SW480 (cell line): ENCODE measurements around the gene ST8SIA1.

ENCODE experiments used
- DNase-seq: peaks from one replicate; pipeline ENCODE4 v3.0.0-alpha.2; 2016; ENCODE audit warnings: low spot score

ST8SIA1 gene

DNA sequence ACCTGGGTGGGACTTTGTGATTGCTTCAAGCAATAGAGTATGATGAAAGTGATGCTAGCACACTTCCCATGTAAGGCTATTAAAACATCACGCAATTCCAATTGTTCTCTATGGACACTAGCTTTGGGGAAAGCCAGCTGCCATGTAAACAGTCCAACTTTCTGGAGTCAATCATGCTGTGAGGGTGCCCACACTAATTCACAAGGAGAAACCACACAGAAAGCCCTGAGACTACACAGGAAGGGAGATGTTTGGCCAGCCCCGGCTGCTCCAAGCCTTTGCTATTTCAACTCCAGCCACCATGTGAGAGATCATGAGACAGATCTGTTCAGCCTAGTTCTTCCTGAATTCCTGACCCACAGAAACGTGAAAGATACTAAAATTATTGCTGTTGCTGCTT, 96.3 kb downstream of the ST8SIA1 start:
- DNase-seq = no peak

DNA sequence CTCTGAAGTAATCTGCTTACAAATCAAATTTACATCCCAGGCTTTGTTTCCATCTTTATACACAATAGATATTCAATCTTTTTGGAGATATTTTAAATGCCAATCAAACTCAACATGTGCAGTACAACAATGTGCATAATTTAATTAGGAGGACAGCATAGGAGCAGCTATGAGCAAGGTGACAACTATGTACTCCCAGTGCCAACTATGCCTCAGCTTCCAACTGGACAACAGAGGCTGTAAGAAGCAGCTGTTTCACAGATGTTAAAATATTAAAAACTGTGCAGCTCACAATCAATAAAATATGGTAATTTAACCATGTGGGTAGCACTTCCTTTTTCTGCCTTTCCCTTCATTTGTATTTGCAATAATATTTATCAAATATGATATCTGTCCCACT, 99.9 kb downstream of the ST8SIA1 start:
- no peak for DNase-seq

DNA sequence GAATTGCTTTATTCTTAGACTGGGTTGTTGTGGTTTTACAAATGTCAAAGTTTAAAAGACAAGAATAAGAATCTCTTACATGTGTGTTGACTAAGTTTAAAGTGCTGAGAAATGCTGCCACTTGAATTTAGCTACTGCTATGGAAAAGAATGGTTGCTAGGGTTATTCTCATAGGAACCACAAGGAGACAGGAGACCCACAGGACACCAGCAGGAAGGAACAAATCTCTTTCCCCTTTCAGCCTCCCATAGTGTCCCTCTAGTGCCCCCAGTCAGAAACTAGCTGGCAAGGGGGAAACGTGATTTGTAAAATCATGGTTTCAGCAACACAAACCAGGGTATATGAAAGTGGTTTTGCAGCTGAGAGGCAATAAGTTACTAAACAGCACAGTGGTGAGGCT, 102.7 kb downstream of the ST8SIA1 start:
- DNase-seq = no peak

DNA sequence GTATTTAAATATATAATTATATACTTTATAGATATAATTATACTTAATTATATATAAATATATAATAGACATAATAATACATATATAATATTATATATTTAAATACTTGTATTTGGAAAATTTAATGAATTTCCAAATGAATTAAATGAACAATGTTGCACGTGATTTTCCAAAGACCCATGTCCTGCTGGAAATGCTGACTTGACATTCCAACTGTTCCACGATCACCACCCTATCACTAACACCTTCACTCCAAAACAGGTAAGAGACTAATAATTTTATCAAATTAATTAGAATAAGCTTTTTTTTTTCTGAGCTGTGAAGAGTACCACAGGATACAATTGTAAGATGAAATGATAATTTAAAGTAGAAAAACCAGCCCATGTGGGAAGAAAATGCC, 103.4 kb downstream of the ST8SIA1 start:
- no peak for DNase-seq

DNA sequence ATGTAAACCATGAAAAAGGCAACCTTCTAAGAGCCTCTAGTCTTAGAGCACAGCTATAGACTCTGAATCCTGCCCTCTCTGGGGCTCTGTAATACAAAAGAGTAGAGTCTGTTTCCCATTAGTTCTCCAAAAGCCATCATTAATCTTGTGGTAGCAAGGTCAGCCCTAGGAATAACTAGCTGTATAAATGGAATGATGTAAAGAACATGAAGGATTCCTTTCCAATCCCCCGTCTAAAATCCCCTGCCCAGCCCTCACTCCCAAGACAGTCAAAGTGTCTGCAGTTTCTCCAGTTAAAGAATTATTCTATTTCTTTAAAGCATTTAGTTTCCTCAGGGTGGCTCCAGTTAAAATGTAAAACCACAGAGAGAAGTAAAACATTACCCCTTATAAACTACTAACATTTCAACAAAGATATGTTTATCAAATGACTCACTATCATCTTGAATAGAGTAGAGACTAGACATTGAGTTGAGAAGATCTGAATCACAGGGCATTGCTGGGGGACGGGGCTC, 104.2 kb downstream of the ST8SIA1 start:
- no peak for DNase-seq

DNA sequence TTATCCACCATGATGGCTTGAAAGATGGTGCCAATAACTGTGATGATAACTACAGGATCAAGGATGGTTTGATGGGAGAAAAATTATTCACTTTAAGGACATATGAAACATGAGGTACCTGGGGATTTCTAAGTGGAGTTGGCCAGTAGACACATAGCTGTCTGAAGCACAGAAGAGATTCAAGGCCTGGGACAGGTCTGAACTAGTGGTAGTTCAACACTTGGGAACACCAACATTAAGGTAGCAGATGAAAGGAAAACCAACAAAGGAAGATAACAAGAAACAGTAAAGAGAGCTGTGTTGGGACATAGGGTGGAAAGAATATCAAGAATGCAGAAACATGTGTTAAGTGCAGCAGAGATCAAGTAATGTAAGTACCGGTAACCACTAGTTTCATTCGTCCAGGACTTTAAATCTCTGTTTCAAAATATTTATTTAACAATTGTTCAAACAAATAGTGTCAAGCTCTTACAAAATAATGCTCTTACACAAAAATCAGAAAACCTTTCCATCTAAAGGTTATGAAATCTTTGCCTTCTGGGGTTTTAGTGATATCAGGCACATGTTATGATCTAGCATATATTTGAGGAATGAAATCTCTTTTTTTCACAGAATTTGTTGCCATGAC, 104.7 kb downstream of the ST8SIA1 start:
- no peak for DNase-seq

DNA sequence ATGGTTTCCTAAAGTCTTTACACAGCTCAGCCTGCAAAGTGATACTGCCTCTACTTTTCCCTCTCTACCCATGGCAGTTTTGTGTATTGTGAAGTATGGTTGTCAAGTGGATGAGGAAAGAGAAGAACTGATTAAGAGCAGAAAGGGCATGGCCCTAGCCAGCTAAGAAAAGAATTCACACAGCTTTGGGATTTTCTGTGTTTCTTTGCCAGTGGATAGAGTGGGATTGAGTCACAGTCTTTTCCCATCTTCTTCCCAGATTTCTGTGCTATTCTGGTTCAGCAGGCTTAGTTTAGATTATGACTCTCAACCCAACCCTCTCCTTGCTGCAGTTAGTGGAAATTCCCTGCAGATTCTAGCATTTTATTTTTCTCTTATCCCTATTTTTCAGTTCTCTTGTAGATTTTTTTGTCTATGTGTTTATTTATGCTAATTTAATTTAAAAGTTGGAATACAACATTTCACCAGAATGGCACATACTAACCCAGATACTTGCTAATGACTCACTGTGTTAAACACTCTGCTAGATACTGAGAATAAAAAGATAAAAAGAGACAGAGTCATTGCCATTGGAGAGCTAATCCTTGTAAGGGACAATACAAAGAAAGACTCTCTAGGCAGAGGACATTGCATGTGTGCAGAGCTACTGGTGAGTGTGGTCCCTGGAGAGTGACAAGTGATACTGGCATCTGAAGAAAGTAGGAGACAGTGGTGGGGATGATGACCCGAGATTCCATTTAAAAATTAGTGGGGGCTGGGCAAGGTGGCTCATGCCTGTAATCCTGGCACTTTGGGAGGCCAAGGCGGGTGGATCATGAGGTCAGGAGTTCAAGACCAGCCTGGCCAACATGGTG, 106.3 kb downstream of the ST8SIA1 start:
- no peak for DNase-seq

DNA sequence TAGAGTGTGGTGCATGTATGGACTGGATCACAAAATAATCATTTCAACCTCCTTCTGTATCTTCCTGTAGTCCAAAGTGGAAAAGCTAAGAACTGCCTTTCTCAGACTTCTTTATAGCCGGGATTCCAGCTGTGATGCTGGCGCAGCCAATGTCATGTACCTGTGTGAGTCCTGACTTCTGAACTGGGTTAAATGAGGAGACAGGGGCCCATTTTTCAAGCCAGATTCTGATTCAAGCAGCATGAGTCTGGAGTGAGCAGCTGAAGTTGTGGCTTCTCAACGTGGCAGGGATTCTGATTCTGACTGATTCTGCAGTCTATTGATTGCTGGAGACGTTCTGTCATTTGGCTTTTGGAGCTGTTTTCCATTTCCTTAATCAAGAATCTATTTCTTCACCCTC, 111.2 kb downstream of the ST8SIA1 start:
- no peak for DNase-seq

DNA sequence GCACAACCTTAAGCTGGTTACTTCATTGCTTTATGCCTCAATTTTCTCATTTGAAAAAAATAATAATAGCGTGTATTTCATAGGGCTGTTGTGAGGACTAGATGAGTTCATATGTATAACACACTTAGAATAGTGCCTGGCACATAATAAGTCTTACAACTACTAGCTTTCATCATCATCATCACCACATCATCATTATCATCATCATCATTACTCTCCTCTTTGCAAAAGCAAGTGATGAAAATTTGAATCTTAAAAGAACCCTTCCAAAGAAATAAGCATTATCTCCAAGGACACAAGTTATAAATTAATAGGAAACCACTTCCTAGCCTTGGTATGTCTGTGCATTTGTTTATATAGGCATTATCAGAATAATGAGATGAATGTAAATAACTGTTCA, 117.0 kb downstream of the ST8SIA1 start:
- no peak for DNase-seq

DNA sequence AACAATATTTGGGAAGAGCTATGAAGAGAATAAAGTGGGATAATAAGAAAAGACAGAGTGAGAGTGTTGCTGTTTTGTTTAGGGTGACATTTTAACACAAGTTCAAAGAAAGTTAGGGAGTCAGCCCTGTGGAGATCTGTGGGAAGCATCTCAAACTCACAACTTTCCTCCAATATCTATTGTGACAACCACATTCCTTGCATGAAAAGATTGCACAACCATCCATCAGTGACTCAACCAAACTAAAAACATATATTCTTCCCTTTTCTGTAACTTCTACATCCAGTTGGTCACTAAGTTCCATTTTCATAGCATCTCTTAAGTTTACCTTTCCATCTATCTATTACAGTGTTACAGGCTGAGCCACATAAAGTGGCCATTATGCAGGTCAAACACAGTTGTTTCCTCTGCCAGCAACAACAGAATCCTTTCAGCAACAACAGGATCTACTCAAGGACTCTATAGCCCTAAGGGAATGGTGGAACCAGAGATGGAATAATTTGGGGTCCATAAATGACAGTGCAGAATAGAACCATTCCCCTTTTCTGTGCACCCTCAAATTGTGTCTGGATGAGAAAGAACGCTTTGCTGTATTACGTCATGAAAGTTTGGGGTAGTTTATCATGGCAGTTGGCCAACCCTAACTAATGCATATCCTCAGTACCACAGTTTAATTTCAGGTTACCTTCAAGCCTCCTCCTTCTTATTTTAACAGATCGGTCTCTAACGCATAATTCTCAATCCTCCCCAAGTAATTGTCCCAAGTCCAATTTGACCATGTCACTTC, 118.8 kb downstream of the ST8SIA1 start:
- no peak for DNase-seq

DNA sequence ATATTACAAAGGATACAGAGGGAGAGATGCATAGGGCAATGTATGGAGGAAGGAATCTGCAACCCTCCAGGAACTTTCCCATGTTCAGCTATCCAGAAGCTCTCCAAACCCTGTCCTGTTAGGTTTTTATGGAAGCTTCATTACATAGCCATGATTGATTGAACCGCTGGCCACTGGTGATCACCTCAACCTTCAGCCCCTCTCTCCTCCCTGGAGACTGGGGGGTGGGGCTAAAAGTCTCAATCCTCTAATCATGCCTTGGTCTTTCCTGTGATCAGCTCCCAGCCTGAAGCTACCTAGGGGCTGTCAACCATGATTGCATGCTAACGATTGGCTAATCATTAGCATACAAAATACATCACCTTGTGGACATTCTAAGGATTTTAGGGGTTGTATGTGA, 123.4 kb downstream of the ST8SIA1 start:
- DNase-seq = no peak

DNA sequence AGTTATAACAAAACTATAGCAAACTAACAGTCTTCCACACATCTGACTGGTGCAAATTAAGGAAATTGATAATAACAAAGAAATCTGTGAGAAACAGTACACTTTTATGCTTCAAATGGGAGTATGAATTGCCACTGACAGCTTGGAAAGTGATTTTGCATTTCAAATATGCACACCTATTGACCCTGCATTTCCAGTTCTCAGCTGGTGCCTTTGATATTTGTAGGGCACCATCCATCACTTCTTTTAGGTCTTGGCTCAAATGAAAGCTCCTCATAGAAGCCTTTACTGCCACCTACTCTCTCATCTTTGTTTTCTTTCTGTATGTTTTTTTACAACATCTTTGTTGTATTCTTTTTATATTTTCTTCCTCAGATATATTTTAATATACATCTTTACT, 125.1 kb downstream of the ST8SIA1 start:
- DNase-seq = no peak

DNA sequence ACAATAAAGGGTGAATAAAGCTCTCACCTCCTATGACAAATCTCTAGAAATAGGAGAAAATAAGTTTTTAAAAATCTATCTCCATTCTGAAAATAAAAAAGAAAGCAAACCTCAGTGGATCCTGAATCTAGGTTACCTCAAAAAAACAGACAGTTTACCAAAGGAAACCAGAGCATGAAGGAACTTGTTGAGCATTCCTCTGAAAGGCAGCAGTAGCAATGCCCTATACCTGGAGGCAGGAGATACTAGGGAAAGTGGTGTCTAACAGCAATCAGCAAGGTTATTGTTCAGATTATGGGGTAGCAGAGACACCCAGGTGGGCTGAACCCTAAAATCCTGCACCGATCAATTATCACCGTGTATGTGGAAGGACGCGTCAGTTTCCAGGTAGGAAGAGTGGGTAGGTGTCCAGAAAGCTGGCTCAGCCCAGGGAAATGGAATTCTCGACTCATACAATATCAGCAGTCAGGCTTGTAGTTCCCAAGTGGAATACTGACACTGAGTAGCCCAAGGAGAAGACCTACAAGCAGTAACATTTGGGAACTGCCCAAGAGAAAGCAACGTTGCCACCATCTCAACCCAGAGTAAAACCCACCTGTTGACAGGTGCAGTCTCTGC, 128.3 kb downstream of the ST8SIA1 start:
- DNase-seq = no peak

DNA sequence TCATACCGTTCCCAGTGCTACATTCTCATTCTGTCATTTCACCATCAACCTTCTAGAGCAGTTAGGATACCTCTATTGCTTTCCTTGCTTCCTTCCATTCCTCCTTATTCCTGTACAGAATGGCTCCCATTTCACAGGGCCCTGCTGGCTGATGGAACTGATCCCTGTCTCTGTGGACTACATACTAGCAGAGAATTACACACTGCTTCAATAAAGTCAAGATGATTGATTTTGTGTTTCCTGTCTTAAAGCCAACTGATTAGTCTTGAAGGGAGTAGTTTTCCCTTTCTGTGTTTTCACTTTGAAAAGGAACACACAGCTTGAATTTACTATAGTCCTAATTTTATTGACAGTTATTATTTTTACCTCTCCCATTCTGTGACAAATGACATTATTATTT, 130.1 kb downstream of the ST8SIA1 start:
- DNase-seq = no peak

DNA sequence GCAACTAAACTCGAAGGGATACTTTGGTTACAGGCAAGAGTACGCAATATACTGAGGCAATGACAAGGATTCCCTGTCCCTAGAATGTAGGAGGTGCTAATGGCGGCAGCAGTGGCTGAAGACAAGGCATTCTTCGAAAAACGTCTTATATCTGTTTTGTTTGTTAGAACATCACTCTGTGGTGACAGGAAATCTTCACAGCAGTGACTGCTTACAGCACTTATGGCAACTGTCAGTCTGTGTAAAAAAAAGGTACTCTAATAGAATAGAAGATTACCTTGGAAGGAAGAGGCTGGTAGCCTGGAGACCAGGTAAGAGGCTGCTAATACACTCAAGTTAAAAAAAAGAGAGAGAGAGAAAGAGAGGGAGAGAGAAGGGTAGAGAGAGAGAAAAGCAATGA, 131.7 kb downstream of the ST8SIA1 start:
- no peak for DNase-seq

DNA sequence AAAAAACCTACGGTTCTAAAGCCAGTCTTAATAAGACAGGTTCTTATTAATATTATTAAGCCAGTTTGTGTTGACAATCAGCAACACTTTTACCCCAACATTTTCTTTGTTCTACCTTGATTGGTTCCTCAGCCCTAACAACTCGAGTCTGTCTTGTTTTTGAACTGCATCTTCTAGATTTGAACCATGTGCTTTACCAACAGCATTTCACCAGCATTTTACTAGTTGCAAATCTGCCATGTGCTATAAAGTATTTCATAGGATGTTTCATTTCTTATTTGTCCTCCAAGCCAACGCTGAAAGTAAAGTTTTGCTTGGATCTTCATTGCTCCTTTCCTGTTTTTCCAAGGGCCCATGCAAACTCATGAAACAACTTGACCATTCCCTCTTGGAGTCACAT, 133.4 kb downstream of the ST8SIA1 start:
- no peak for DNase-seq

DNA sequence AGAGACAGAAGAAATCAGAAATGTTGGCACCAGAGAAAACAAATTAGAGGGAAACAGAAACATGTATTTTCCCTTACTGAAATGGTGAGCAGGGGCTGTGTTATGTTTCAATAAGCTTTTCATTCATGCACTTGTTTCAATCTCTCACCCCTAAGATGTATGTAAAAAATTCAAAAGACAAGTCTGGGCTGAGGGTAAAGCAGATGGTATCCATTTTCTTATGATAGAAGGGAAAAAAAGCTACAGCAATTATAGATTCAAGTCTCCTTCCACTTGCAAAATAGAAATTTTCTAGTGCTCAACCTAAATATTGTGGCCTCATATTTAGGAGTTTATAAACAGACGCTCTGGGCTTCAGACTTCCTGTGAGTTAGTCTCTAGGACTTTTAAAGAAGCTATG, 138.3 kb downstream of the ST8SIA1 start:
- DNase-seq = no peak

DNA sequence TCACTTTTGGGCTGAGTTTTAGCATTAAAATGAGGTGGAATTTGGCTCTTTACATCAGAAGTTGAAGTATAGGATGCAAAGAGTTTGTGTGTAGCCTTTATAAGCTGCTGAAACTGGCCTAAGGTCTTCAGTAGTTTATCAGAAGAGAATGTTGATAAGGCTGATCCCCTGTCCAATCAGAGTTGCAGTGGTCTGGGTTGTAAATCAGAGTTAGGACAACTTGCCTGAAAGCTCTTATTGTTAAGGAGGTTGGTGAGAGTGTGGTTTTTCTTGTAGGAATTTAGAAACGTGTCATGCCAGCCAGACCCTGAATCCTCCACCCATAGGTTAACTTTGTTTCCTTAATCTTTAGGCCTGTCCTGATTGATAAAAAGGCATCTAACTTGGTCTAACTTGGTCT, 143.5 kb downstream of the ST8SIA1 start:
- no peak for DNase-seq

DNA sequence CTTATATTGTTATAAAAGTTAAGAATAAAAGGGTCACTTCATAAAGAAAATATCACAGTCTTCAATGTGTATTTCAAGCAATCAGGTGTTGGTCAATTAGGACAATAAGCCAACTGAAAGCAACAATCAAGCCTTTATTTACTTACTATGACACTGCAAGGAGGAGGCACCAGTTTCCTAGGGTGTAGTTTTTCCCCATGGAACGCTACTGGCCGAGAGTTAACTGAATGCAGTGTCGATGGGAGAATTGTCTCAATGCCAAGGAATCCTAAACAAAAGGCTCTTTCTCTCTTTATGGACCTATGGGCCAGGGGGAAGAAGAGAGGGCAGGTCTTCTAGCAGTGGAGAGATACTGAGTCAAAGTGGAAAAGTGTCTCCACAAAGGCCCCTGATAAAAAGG, 146.1 kb downstream of the ST8SIA1 start:
- no peak for DNase-seq

DNA sequence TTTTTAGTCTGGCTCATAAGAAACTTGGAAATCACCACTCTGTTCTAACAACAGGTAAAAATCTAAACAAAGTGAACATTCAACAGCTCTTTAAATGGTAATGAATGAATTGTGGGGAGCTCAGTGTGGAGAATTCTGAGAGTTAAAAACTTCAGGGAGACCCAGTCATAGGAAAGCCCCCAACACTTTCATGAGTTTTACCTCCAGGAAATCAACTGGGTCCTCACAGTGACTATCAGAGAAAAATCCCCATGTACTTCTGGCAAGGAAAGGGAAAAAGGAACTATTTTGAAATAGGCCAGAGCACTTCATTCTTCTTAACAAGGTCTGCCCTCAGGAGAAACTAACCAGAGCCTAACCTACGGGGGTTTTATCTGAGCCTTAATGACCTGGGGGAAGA, 153.8 kb downstream of the ST8SIA1 start:
- DNase-seq = no peak

DNA sequence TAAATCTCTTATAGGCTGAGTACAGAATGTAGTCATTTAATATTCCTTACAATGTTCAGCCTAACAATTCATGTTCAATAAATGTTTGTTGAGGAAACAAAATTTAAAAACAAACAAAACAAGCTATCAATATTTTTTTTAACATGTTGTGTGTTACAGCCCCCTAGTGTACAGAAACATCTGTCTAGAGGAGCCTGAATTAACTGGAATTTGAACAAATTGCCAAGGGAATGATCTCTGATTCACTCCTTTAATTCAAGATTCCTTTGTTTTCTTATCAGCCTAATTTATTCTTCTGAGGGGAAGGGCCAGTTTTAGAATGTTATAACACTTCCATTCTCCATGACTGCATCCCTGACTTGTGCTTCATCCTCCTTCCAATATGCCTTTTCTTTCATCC, 161.3 kb downstream of the ST8SIA1 start:
- DNase-seq = no peak

DNA sequence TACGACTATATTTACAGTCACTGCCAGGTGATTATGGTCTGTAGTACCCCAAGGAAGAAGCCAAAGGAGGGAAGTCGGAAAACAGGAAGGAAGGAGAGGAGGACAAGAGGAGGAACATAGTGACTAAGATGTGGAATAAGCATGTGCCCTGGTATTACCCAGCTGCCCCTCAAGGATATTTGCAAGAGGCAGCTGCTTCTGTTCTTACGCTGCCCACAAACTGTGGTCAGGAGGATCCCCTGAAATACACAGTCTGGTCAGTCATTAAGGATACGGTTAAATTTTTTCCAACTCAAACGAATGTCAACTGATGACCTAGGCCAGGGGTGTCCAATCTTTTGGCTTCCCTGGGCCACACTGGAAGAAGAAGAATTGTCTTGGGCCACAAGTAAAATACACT, 162.0 kb downstream of the ST8SIA1 start:
- DNase-seq = no peak
